Middle frontal gyrus (tissue), 1 donor: ENCODE data around the gene C3.
"Not testable (repeated sequence)": the region's sequence is repeated elsewhere in the genome, so short reads cannot be mapped to it uniquely, and the experiment has no call there.

ENCODE experiments used
- DNase-seq: peaks from one replicate; pipeline ENCODE4 v3.0.0-alpha.2; 2015; ENCODE audit warnings: low spot score; ENCODE audit errors: extremely low spot score

The C3 gene

GRCh38 chr19:6664916-6665315 lies 55.5 kb downstream of the C3 start:
- no peak for DNase-seq

GRCh38 chr19:6663236-6664201 lies 56.9 kb downstream of the C3 start:
- DNase-seq = no peak

GRCh38 chr19:6662702-6663101 lies 57.7 kb downstream of the C3 start:
- no peak for DNase-seq

- DNase-seq = not testable (repeated sequence)
Measured at GRCh38 chr19:6661509-6662244, 58.8 kb downstream of the C3 start.

GRCh38 chr19:6660930-6661329 lies 59.5 kb downstream of the C3 start:
- no peak for DNase-seq

GRCh38 chr19:6656390-6656789 lies 64.1 kb downstream of the C3 start:
- DNase-seq = not testable (repeated sequence)

GRCh38 chr19:6654347-6655310 lies 65.8 kb downstream of the C3 start:
- DNase-seq = no peak

- no peak for DNase-seq
Measured at GRCh38 chr19:6652805-6653094, 67.7 kb downstream of the C3 start.

GRCh38 chr19:6651965-6652804 lies 68.3 kb downstream of the C3 start:
- no peak for DNase-seq

GRCh38 chr19:6649185-6649584 lies 71.3 kb downstream of the C3 start:
- DNase-seq = no peak

- no peak for DNase-seq
Measured at GRCh38 chr19:6648141-6648715, 72.2 kb downstream of the C3 start.

GRCh38 chr19:6644796-6645195 lies 75.7 kb downstream of the C3 start:
- DNase-seq = no peak

- not testable (repeated sequence) for DNase-seq
Measured at GRCh38 chr19:6640333-6640732, 80.1 kb downstream of the C3 start.

- no peak for DNase-seq
Measured at GRCh38 chr19:6639439-6639838, 81.0 kb downstream of the C3 start.

- not testable (repeated sequence) for DNase-seq
Measured at GRCh38 chr19:6633456-6633813, 87.0 kb downstream of the C3 start.

- peak; percentile 28 for DNase-seq
Measured at GRCh38 chr19:6632747-6633455, 87.5 kb downstream of the C3 start.

GRCh38 chr19:6632002-6632621 lies 88.3 kb downstream of the C3 start:
- DNase-seq = peak; percentile 66
